ENCODE measurements around the gene VCAN.

VCAN gene

GRCh38 chr5:83467371-83468035 is 4.0 kb upstream of the VCAN start:
- no peak for DNase-seq (ENCODE audit: low read depth in 1 of 2, low spot score in 1 of 2)

GRCh38 chr5:83469075-83469474 is 2.5 kb upstream of the VCAN start:
- no peak for DNase-seq (ENCODE audit: low read depth in 1 of 2, low spot score in 1 of 2)

GRCh38 chr5:83470526-83471404 is 779 bp upstream of the VCAN start:
- no peak for DNase-seq (ENCODE audit: low read depth in 1 of 2, low spot score in 1 of 2)

GRCh38 chr5:83472213-83472507 is 616 bp downstream of the VCAN start:
- DNase-seq (ENCODE audit: low read depth in 1 of 2, low spot score in 1 of 2) = no peak

GRCh38 chr5:83472508-83473345 is 1.2 kb downstream of the VCAN start:
- DNase-seq (ENCODE audit: low read depth in 1 of 2, low spot score in 1 of 2) = no peak

- DNase-seq (ENCODE audit: low read depth in 1 of 2, low spot score in 1 of 2) = no peak
These were observed 2.0 kb downstream of the VCAN start for GRCh38 chr5:83473346-83474160.

- DNase-seq (ENCODE audit: low read depth in 1 of 2, low spot score in 1 of 2) = no peak
These were observed 2.7 kb downstream of the VCAN start for GRCh38 chr5:83474161-83474796.

- no peak for DNase-seq (ENCODE audit: low read depth in 1 of 2, low spot score in 1 of 2)
These were observed 3.4 kb downstream of the VCAN start for GRCh38 chr5:83474991-83475390.

- no peak for DNase-seq (ENCODE audit: low read depth in 1 of 2, low spot score in 1 of 2)
These were observed 3.9 kb downstream of the VCAN start for GRCh38 chr5:83475391-83475863.

GRCh38 chr5:83475935-83476814 is 4.6 kb downstream of the VCAN start:
- no peak for DNase-seq (ENCODE audit: low read depth in 1 of 2, low spot score in 1 of 2)

- DNase-seq (ENCODE audit: low read depth in 1 of 2, low spot score in 1 of 2) = no peak
These were observed 11.4 kb downstream of the VCAN start for GRCh38 chr5:83482961-83483360.

GRCh38 chr5:83484294-83484693 is 12.8 kb downstream of the VCAN start:
- DNase-seq (ENCODE audit: low read depth in 1 of 2, low spot score in 1 of 2) = no peak

GRCh38 chr5:83485842-83486241 is 14.3 kb downstream of the VCAN start:
- no peak for DNase-seq (ENCODE audit: low read depth in 1 of 2, low spot score in 1 of 2)

- no peak for DNase-seq (ENCODE audit: low read depth in 1 of 2, low spot score in 1 of 2)
These were observed 15.6 kb downstream of the VCAN start for GRCh38 chr5:83487155-83487554.

GRCh38 chr5:83488271-83488670 is 16.7 kb downstream of the VCAN start:
- DNase-seq (ENCODE audit: low read depth in 1 of 2, low spot score in 1 of 2) = no peak

- DNase-seq (ENCODE audit: low read depth in 1 of 2, low spot score in 1 of 2) = no peak
These were observed 17.3 kb downstream of the VCAN start for GRCh38 chr5:83488821-83489220.

GRCh38 chr5:83490203-83490602 is 18.7 kb downstream of the VCAN start:
- no peak for DNase-seq (ENCODE audit: low read depth in 1 of 2, low spot score in 1 of 2)

- DNase-seq (ENCODE audit: low read depth in 1 of 2, low spot score in 1 of 2) = no peak
These were observed 20.8 kb downstream of the VCAN start for GRCh38 chr5:83492331-83492730.

GRCh38 chr5:83493644-83494043 is 22.1 kb downstream of the VCAN start:
- no peak for DNase-seq (ENCODE audit: low read depth in 1 of 2, low spot score in 1 of 2)

Data from activated T-helper 1 cell treated with anti-CD3 and anti-CD28 coated beads, Interleukin-2, amount 50 U/mL, for 16 hours (primary cell).